ENCODE data around the gene IFNAR1. TPM values are rescaled to one million over a fixed set of nuclear protein-coding genes. Genes with fewer than 3 reads are reported as not detected.

The IFNAR1 gene
- 17.2 and 34.9 TPM in 2 replicates for total RNA-seq

DNA sequence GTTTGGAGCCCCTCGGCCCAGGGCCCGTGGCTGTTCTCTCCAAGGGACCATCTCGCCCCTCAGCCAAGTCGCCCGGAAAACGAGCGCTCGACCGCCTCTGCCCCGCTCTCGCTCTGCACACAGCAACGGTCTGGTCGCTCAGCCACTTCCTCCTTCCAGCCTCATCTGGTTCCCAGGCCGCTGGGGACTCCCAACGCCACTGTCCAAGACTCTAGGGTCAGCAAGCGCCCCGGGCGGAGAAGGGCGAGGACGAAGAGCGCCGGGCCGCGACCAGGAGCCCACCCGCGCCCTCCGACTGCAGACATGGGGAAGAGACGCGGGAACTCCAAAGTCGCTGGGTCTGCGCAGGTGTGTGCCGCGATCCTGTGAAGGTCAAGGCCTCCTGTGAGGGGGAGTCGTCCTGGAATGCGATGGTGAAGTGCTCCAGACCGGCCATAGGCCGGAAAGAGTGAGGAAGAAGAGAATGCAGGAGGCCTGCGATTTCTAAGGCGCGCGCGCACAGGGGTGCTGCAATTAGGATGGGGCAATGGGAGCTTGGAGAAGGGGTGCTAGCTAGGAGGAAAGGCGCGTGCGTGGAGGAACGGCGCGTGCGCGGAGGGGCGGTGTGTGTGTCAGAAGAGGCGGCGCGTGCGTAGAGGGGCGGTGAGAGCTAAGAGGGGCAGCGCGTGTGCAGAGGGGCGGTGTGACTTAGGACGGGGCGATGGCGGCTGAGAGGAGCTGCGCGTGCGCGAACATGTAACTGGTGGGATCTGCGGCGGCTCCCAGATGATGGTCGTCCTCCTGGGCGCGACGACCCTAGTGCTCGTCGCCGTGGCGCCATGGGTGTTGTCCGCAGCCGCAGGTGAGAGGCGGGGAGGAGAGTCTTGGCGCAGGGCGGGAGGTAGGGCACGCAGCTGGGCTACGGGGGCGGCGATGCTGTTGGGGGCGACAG lies at the start of gene IFNAR1:
Gene IFNAR1, plus strand, starts transcription at position 680 of the 931 bp plus-strand sequence. Its CDS starts 86 bp downstream, at position 766.

DNA sequence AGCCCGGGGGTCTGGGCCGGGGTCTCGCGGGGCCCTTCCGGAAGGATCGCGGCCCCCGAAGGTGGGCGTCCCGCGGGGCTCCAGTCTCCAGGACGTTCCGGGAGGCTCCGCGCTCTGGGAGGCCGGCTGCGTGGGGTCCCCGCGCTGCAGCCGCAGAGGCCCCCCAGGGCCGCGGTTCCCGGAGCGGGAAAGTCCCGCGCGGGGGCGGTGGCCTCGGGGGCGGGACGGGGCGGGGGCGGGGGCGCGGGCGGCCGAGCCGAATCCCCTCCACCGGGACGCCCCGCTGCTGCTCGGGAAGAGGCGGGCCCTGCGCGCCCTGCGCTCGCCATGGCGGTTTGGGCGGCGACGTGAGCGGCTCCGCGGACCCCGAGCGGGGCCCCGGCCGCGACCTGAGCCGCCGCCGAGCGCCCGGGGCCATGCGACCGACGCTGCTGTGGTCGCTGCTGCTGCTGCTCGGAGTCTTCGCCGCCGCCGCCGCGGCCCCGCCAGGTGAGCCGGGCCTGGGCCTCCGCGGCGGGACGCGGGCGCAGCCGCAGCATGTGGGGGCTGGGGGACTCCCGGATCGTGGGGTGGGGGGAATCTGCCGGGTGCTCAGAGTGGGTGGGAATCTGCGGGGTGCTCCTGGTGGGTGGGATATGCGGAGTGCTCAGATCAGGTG lies 78.5 kb downstream of the IFNAR1 start, which contains the start of gene IFNGR2:
Gene IFNGR2, plus strand, starts transcription at position 286 of the 658 bp plus-strand sequence. Its CDS starts 131 bp downstream, at position 417.

Other genes with a start within 250 kb of the IFNAR1 start
- gene IFNAR2, start 95.0 kb upstream of the IFNAR1 start, total RNA-seq = 7.9 and 19.1 TPM in 2 replicates
- 41.8 and 66.1 TPM in 2 replicates for gene IL10RB, start 58.6 kb upstream of the IFNAR1 start, total RNA-seq
- gene IFNGR2, start 78.4 kb downstream of the IFNAR1 start, total RNA-seq = 27.5 and 76.2 TPM in 2 replicates
- gene TMEM50B, start 155.0 kb downstream of the IFNAR1 start, total RNA-seq = 24.7 and 25.9 TPM in 2 replicates
- gene DNAJC28, start 166.7 kb downstream of the IFNAR1 start, total RNA-seq = 0.97 and 1.4 TPM in 2 replicates
- gene GART, start 217.1 kb downstream of the IFNAR1 start, total RNA-seq = 55.2 and 69.4 TPM in 2 replicates
- gene SON, start 218.1 kb downstream of the IFNAR1 start, total RNA-seq = 96.7 and 234 TPM in 2 replicates